HuH-7.5 (cell line): ENCODE results near the gene GADD45G.

Source experiments
- DNase-seq: peaks from one replicate; pipeline ENCODE4 v3.0.0; 2011; ENCODE audit warnings: low spot score

The GADD45G gene

GRCh38 chr9:89609426-89610006 lies 4.7 kb downstream of the GADD45G start:
- DNase-seq: no peak

- DNase-seq: no peak
Observed at GRCh38 chr9:89610391-89610925, 5.6 kb downstream of the GADD45G start.

GRCh38 chr9:89611425-89611824 lies 6.6 kb downstream of the GADD45G start:
- no peak for DNase-seq

- DNase-seq: no peak
Observed at GRCh38 chr9:89612566-89613278, 7.9 kb downstream of the GADD45G start.

GRCh38 chr9:89613912-89614892 lies 9.4 kb downstream of the GADD45G start:
- DNase-seq: no peak

GRCh38 chr9:89615661-89616060 lies 10.8 kb downstream of the GADD45G start:
- DNase-seq: no peak

GRCh38 chr9:89616411-89616810 lies 11.6 kb downstream of the GADD45G start:
- DNase-seq: no peak

- DNase-seq: no peak
Observed at GRCh38 chr9:89617978-89618377, 13.2 kb downstream of the GADD45G start.

GRCh38 chr9:89619019-89619418 lies 14.2 kb downstream of the GADD45G start:
- DNase-seq: no peak

GRCh38 chr9:89619424-89620138 lies 14.8 kb downstream of the GADD45G start:
- DNase-seq: no peak

GRCh38 chr9:89621031-89621430 lies 16.2 kb downstream of the GADD45G start:
- DNase-seq: no peak

GRCh38 chr9:89621676-89622075 lies 16.9 kb downstream of the GADD45G start:
- no peak for DNase-seq

GRCh38 chr9:89622933-89623861 lies 18.4 kb downstream of the GADD45G start:
- no peak for DNase-seq

- no peak for DNase-seq
Observed at GRCh38 chr9:89623925-89624420, 19.2 kb downstream of the GADD45G start.

GRCh38 chr9:89625721-89626687 lies 21.2 kb downstream of the GADD45G start:
- no peak for DNase-seq

GRCh38 chr9:89626741-89627265 lies 22.0 kb downstream of the GADD45G start:
- no peak for DNase-seq

GRCh38 chr9:89628601-89629000 lies 23.8 kb downstream of the GADD45G start:
- no peak for DNase-seq

GRCh38 chr9:89629081-89629976 lies 24.5 kb downstream of the GADD45G start:
- no peak for DNase-seq
